Placental pericyte (primary cell): ENCODE measurements around the gene LIN28B. TPM values are rescaled to one million over a fixed set of nuclear protein-coding genes. Genes with fewer than 3 reads are reported as not detected.

ENCODE experiments used
- small RNA-seq: library from RNA; depleted of rRNA; stranded (forward); fragments of <200 nt; gene quantifications from one replicate; pipeline ENCODE3, GENCODE V24; 2012; ENCODE audit warnings: low replicate concordance
- total RNA-seq: library from RNA; depleted of rRNA; stranded (reverse); fragments of >200 nt; gene quantifications from 2 replicates; pipeline ENCODE4 v1.2.3, GENCODE V29; 2012

LIN28B gene
- 17.7 and 34.4 TPM in 2 replicates for total RNA-seq

GRCh38 chr6:104956731-104957294 is at the start of gene LIN28B:
LIN28B (plus strand) TSS chr6:104957107; CDS start chr6:104957251, 144 bp downstream.

Small RNA genes within 50 kb of the gene (small RNA-seq; reads per million reads assigned to genes)
- gene RNU6-1106P: not detected

Other genes starting within 250 kb of the LIN28B start
- gene HACE1, start 97.2 kb upstream of the LIN28B start, total RNA-seq: 17.7 and 24.1 TPM in 2 replicates
- 2.0 and 14.0 TPM in 2 replicates for gene POPDC3, start 222.9 kb downstream of the LIN28B start, total RNA-seq